A549 treated with AZD2906 at 1 μM for 4 hours (cell line): ENCODE data around the gene MMP7. TPM values are rescaled to one million over a fixed set of nuclear protein-coding genes. Genes with fewer than 3 reads are reported as not detected.

ENCODE experiments used
- total RNA-seq: library from RNA; stranded (reverse); fragments of 200-300 nt; extraction: Qiagen RNA extraction; gene quantifications from 5 replicates; pipeline ENCODE4 v1.2.3, GENCODE V29; 2022

MMP7 gene
- total RNA-seq: 20.6 to 32.5 TPM (median 23.4 TPM) in 5 replicates

GRCh38 chr11:102530558-102530957 is at the start of gene MMP7:
MMP7 (minus strand) TSS chr11:102530747; CDS start chr11:102530700, 47 bp downstream.

Other genes starting within 250 kb of the MMP7 start
- 51.8 to 64.2 TPM (median 56.2 TPM) in 5 replicates for gene BIRC3, start 213.3 kb downstream of the MMP7 start, total RNA-seq
- gene BIRC2, start 183.5 kb downstream of the MMP7 start, total RNA-seq: 28.0 to 39.1 TPM (median 30.0 TPM) in 5 replicates
- gene TMEM123, start 78.0 kb downstream of the MMP7 start, total RNA-seq: 123 to 185 TPM (median 158 TPM) in 5 replicates
- gene MMP20, start 94.6 kb upstream of the MMP7 start, total RNA-seq: 0.07 TPM in 1 of 5 replicates, not detected in the others
- not detected in 5 replicates for gene MMP27, start 175.0 kb upstream of the MMP7 start, total RNA-seq
- not detected in 5 replicates for gene MMP8, start 194.2 kb upstream of the MMP7 start, total RNA-seq
- gene MMP10, start 249.9 kb upstream of the MMP7 start, total RNA-seq: 0.54 to 2.5 TPM (median 0.72 TPM) in 5 replicates